HG03469 (cell line): ENCODE data around the gene C1QTNF7.
A peak's percentile ranks its signal among the peaks of the same experiment; 100 is the strongest.

Source experiments
- ATAC-seq: cut with Tn5 transposase; IDR thresholded peaks from one replicate; pipeline ENCODE4 v1.9.1; 2021; ENCODE audit warnings: mild to moderate bottlenecking, moderate library complexity, moderate number of reproducible peaks; ENCODE audit not compliant: unreplicated experiment

Gene C1QTNF7

DNA sequence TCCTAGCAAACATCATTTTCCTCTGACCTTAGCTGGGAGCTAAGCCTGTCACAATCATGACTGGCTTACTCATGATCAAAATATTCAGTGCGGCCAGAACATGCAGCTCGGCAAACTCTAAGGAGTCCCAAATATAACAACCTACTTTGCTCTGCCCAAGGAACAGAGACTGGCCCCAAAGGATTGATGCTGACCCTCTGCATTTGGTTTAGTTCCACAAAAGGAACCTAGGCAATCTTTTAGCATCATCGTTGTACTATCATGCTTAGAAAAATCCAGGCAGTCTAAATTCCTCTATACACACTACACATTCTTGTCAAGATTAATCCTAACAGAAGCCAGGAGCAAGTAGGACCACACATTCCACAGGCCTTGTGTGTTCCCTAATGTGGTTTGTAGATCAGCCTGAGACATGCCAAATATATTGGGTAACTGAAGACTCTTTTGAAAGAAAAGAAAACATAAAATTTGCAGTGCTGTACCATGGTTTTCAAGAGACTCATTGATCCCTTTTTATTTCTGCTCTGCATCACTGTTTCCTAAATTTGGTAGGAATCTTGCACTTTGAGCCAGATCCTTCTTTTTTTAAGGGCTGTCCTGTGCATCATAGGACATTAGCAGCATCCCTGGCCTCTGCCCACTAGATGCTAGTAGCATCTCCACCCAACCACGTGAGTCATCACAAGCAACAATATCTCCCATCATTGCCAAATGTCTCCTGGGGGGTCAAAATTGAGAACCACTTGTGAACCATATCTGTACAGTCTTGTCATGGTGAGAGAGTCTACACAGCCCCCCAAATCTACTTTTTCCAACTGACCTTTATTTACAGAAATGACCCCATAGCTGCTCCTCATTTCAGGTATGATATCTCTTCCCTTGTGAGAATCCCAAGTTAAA is 24.3 kb downstream of the C1QTNF7 start:
- no peak for ATAC-seq

DNA sequence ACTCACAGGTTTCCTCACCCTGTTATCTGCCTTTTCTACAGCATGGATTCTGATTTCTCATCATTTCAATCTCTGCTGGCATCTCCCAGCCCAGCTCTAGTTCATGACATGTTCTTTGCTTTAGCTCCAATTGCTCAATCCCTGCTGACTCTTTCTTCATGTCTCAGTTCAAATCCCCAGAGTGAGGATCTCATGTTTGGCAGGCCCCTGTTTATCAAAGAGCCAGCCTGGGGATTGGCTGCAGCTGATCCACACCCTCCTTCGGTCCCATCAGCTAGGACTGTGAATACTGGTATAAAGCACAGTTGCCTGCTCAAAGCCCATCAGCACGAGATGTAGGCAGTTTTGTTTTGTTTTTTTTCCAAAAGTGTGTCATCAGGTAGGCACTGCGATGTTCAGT is 27.5 kb downstream of the C1QTNF7 start:
- ATAC-seq, result no peak

DNA sequence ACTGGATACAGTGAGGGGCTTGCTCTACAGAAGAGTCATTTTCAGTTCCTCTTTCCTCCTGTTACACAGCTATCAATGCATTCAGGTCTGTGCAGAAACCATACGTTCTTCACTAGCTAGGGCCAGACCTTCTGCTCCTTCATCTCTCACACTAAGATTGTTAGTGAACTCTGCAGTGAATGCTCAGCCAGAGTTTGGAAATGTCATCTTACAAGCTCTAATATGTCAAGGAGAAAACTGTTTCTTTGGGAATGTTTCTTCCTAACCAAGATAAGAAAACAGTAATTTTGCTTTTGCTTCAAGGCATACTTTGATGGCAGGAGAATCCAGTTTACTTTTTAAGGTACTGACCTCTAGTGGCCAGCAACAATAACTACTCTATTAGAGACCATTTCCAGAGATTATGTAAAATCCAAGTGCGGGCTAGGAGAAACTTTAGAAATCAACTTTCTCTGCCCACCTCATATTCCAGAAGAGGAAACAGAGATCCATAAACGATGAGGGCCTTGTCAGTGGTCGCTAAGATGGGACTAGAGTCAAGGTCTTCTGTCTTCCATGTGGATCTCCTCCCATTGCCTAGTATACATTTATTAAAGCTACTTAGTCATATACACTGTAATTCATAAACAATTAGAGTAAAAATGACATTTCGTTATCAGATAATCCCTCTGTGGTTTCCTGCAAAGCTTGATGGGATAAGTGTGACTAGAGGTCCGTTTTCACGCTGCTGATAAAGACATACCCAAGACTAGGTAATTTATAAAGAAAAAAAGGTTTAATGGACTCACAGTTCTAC is 29.8 kb downstream of the C1QTNF7 start:
- peak; percentile 96 for ATAC-seq

DNA sequence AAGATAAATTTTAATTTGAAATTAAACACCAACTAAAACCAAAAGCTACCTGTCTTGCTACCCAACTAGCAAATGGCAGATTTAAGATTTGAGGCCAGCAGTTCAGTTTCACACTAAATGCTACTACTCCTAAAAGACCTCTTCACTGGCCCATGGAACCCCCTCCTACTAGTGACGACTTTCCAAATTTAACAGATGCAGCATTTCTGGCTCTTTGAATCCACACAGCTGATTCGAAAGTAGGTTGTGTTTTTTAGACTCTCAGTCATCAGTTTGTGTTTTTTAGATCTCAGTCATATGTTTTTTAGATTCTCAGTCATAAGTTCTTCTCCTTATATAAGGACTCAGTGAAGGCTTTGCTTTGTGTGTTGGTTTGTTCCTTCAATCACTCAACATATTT is 30.8 kb downstream of the C1QTNF7 start:
- ATAC-seq, result no peak

DNA sequence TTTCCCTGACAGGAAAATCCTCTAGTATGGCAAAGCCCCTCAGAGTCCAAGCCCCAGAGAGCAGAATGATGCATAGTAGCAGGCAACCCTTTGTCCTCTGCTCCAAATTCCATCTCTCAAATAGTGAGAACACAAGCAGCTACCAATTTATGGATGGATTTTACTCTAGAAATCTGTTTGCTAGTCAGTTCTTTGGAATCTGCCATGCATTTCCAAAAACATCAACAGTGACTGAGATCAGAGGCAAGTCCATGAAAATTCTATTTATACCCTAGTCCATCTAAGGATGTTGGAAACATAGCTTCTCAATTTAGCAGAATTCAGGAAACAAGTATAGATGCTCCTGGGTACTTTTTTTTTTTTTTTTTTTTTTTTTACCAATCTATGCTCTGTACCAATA is 31.9 kb downstream of the C1QTNF7 start:
- no peak for ATAC-seq

GRCh38 chr4:15466596-15466995 is 38.8 kb downstream of the C1QTNF7 start:
- no peak for ATAC-seq

DNA sequence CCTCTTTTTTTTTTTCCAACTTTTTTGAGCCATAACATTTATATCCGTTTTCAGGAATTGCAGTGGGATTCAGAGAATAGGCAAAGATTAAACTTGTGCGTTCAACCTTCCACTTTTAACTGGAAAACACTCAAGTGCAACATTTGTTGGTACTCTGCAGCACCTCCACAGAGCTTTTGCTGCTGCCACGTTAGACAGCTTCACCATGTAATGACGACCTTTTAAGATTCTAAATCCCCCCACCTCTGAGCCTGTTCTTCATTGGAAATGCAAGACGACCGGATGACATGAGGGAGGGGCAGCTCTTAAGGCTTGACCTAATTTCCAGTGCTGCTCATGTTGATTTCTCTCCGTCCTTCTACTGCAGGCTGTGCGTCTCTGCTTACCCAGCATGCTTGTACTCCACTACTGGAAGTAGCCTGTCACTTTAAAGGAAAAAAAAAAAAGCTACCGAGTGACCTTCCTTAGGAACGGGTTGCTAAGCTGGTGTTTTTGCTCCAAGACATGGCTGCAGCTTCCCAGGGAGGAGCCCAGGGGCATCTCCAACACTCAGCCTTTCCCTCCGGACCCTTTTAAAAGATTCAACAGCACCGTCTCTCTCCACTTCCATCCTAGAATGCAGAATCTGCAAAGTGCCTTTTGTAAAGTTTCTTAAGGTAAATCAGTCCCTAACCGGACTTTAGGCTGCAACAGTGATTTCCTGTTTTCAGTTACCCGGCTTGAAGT is 41.7 kb downstream of the C1QTNF7 start, which contains the start of gene CC2D2A:
CC2D2A (plus strand) TSS at position 481 of the 726 bp plus-strand sequence. CDS start 6,051 bp downstream, outside the sequence.
- no peak for ATAC-seq

DNA sequence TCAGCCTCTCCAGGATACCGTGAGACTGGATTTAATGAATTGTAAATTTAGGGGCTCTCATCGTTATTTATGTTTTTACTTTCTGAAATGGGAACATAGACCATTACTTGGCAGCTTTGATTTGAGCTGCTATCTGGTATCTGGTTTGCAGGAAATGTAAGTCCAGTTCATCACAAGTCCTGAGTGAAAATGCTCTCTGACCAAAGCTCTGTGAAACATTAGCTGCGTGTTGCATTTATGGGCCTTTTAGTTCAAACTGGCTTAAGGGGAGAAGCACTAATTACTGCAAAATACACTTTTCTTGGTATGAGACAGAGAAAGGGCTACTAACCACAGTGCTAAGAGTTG is 42.3 kb downstream of the C1QTNF7 start:
- no peak for ATAC-seq

DNA sequence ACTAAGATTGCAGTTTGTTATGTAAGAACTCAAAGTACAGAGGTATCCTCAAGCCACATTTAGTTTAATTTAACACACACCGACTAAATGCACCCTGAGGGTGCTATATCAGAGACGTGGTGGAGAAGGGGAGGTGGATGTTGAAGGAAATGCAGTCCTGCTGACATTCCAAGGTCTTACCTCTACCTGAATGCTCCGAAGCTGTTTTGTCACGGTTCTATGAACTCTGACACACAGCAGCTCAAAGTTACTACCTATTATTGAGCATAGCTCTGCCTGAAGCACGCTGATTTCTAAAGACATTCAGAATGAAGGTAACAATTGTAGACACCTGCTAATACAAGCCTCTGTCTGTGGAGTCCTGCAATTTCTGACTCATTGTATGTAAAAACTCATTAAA is 48.6 kb downstream of the C1QTNF7 start:
- no peak for ATAC-seq

- ATAC-seq, result no peak
These were observed 50.9 kb downstream of the C1QTNF7 start for GRCh38 chr4:15478724-15479088.

DNA sequence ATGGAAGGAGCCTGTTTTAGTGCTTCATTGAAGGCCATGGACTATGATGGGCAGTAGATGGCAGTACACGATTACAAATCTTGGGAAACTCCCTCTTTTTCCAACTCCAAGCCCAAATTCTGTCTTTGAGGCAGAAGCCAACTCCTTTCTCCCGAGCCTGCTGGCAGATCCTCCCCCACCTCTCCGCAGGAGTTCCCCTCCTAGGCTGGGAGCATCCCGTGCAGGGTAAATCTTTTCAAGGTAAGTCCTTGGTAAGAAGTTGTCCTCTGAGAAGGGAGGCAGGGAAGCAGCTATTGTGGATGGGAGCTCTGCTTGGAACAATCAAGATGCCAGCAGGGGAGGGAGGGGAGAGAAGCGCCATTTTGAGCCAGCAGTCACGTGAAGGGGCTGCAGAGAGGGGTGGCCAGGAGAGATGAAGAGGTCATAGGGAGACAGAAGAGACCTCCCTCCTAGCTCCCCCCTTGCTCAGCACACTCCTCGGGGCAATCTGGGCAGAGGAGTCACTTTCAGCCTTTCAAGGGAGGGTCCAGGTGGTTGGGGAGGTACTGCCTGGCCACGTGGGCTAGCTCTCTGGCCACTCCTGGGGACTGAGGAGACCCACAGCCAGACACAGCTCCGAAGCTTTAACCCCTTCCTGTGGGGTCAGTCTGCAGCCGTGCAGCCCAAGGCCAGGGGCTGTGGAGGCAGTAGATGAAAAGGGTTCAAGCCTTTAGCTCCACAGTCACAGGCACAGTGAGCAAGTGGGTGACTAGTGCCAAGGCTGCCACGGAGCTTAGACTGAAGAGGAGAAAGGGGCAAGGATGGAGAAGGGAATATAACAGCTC is 51.5 kb downstream of the C1QTNF7 start:
- ATAC-seq, result no peak

- no peak for ATAC-seq
These were observed 52.0 kb downstream of the C1QTNF7 start for GRCh38 chr4:15479913-15480185.

- no peak for ATAC-seq
These were observed 54.3 kb downstream of the C1QTNF7 start for GRCh38 chr4:15481961-15482745.

DNA sequence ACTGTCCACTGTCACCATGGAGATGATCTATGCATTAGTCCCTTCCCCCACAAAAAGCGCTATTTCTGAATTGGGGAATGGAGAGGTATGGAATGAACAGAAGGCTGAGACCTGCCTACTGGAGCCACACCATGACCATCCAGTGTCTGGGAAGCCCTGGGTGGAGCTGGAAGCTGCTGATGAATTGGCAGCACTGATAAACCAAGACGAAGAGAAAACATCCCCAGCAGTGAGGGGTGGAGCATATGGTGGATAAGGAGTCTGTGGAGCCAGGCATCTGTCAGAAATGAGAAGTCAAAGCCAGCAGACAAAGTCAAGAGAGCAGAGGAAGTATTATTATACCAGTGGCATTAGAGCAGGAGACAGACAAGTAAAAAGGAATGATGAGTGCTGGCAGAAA is 55.0 kb downstream of the C1QTNF7 start:
- no peak for ATAC-seq

DNA sequence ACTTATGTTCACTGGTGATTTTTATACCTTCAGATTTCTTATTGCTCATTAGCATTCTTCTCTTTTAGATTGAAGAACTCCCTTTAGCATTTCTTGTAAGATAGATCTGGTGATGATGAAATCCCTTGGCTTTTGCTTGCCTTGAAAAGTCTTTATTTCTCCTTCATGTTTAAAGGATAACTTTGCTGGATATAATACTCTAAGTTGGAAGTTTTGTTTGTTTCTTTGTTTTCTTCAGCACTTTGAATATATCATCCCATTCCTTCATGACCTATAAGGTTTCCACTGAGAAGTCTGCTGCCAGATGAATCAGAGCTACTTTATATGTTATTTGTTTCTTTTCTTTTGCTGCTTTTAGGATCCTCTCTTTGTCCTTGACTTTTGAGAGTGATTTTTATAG is 60.3 kb downstream of the C1QTNF7 start:
- no peak for ATAC-seq

DNA sequence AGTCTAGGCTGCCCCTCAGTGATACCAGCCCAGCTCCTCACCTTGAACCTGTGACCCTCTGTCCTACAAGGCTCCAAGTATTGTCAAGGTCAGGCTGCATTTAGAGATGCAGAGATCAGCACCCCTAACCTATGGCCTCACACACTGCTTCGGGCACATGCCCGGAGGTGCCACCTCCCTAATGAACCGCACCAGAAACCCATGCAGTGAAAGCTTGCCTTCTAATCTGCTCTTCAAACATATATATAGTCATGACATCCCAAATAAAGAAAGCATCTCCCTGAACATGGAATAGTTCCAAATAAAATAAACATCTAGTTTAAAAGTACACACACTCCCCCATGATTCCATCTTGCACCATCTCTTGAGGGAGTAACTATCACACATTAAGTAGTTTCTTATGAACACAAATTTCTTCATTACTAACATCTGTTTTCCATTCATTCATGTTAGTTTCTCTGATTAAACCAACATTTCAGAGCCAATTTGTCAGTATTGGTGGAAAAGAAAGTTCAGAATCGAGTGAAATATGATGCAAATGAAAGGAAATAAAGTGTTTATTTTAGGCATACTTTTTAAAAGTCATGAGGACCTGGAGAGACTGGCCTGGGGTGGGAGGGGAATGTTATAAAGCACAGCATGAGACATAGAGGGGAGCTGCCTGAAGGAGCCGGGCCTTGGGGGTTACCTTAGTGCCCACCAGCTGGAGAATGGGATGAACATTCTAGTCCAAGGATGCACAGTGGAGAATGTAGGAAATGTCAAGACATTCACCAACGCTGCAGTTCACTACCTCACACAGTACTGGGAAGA is 61.0 kb downstream of the C1QTNF7 start:
- ATAC-seq, result no peak

GRCh38 chr4:15489551-15489950 is 61.7 kb downstream of the C1QTNF7 start:
- no peak for ATAC-seq

- ATAC-seq, result no peak
These were observed 65.6 kb downstream of the C1QTNF7 start for GRCh38 chr4:15493411-15493810.

GRCh38 chr4:15495621-15496020 is 67.8 kb downstream of the C1QTNF7 start:
- no peak for ATAC-seq
